Activated CD4-positive, alpha-beta T cell treated with anti-CD3 and anti-CD28 coated beads, Interleukin-2, Interleukin-4, amounts not matched to agents 100 ng/mL and 50 ng/mL, durations not matched to agents 16 hours and 8 hours (primary cell): ENCODE measurements around the gene PARN.
A peak's percentile ranks its signal among the peaks of the same experiment; 100 is the strongest.
"Not testable (repeated sequence)": the region's sequence is repeated elsewhere in the genome, so short reads cannot be mapped to it uniquely, and the experiment has no call there.

Source experiments
- DNase-seq: peaks from one replicate; pipeline ENCODE4 v3.0.0-alpha.2; 2020; ENCODE audit warnings: low spot score

Gene PARN

GRCh38 chr16:14632693-14633569 is 2.9 kb upstream of the PARN start, which contains the start of gene BFAR:
TSS of gene BFAR (plus strand) at chr16:14632951. CDS start at chr16:14644347, 11,396 bp downstream.
- DNase-seq: peak; percentile 99

DNA sequence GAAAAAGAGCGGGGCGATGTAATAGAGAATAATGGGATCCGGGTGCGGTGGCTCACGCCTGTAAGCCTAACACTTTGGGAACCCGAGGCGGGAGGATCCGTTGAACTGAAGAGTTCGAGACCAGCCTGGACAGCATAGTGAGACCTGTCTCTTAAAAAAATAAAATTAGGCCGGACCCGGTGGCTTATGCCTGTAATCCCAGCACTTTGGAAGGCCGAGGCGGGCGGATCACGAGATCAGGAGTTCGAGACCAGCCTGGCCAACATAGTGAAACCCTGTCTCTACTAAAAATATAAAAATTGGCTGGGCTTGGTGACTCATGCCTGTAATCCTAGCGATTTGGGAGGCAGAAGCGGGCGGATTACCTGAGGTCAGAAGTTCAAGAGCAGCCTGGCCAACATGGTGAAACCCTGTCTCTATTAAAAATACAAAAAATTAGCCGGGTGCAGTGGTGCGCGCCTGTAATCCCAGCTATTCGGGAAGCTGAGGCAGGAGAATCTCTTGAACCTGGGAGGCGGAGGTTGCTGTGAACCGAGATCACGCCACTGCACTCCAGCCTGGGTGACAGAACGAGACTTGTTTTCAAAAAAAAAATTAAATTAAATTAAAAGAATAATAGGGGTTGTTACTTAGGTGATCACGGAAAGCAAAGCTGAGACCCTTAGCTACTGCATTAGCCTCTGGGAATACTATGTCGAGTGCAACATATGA is 715 bp upstream of the PARN start:
- not testable (repeated sequence) for DNase-seq

DNA sequence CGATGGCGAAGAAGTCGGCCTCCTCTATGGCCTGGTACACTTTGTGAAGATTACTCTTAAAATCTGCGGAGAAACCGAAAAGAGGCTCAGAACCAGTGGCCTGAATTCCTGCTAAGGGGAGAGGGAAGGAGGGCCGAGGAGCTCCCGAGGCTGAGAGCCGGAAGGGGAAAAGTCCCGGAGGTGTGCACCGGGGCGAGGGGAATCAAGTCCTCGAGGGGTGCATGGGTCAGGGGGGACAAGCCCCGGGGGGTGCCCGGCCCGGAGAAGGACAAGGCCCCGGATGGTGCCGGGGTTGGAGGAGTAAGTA is 495 bp downstream of the PARN start:
- DNase-seq: no peak

DNA sequence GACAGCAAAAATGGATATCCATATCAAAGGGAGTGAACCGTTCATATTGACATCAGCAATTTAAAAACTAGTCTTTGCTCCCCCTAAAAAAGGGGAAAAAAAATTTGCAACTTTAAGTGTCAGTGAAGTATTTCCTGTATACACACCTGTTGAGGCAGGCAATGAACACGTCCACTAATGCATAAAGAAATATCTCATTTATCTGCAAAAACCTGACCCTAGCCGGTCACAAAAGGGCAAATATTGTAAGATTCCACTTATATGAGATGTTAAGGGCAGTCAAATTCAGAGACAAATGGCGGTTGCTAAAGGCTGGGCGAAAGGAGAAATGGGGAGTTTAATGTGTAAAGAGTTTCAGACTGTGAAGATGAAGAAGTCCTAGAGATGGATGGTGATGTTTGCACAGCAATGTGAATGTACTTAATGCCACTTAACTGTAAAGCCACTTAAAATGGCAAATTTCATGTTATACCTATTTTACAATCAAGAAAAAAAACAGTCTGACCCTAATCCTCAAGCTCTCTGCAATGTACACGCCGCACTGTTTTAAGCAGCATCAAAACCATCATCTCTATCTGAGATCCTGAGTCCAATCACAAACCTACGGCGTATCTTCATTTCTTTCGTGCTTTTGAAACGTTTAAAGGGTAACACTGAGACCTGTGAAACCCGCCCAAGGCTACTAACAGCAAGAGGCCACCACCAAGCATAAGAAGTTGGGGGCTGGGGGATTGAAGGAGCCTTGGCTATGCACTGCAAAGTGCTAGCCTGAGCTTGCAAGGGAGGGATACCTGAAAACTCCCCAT is 1.1 kb downstream of the PARN start:
- no peak for DNase-seq

- no peak for DNase-seq
Measured at GRCh38 chr16:14627078-14627477, 3.0 kb downstream of the PARN start.

- DNase-seq: no peak
Measured at GRCh38 chr16:14618566-14618965, 11.5 kb downstream of the PARN start.

DNA sequence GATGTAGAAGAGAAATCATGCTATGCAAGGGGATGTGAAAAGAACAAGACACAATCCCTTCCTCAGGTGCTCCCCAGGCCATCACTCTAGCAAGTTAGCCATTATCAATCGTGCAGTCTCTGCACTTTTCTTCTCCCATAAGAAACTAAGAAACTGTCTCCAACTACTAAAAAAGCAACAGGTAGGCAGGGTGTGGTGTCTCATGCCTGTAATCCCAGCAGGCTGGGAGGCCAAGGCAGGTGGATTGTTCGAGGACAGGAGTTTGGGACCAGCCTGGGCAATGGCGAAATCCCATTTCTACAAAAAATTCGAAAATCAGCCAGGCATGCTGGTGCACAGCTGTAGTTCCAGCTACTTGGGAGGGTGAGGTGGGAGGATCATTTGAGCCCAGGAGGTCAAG is 13.8 kb downstream of the PARN start:
- no peak for DNase-seq

GRCh38 chr16:14613991-14614390 is 16.1 kb downstream of the PARN start:
- DNase-seq: no peak

DNA sequence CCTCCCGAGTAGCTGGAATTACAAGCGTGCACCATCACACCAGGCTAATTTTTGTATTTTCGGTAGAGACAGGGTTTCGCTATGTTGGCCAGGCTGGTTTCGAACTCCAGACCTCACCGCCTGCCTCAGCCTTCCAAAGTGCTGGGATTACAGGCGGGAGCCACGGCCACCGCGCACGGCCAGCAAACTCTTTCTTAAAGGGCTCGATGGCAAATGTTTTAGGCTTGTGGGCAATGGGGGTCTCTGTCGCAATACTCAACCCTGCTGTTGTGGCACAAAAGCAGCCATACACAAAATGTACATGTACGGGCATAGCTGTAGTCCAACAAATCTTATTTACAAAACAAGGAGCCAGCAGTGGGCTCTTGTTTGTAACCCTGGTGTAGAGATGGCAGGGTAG is 18.4 kb downstream of the PARN start:
- DNase-seq: no peak

- DNase-seq: no peak
Measured at GRCh38 chr16:14609716-14610115, 20.3 kb downstream of the PARN start.

DNA sequence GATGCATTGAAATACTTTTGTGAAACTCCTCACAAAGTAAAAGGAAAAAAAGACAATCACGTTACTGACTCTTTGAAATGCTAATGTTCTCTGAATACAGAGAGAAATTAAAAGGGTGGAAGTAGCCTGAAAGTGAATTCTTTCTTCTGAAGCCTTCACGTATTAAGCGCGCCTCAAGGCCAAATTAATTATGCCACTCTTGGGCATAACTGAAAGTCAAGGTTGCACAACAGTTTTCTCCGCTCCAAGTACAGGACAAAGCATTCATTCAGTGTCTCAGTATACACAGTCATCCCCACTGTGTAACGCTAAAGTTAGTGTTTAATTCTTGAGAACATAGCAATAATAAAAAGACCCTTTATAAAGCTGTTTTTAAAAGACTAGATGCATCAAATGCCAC is 21.5 kb downstream of the PARN start:
- no peak for DNase-seq

GRCh38 chr16:14608111-14608566 is 21.9 kb downstream of the PARN start:
- DNase-seq: no peak

DNA sequence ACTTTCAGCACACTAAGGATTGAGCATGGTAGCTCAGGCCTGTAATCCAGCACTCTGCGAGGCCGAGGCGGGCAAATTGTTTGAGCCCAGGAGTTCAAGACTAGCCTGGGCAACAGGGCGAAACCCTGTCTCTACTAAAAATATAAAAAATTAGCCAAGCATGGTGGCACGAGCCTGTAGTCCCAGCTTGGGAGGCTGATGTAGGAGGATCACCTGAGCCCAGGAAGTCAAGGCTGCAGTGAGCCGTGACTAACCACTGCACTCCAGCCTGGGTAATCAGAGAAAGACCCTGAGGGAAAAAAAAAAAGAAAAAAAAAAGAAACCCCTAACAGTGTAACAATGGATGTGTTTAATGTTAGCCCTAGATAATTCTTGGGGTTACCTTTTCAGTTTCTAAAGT is 24.0 kb downstream of the PARN start:
- no peak for DNase-seq

DNA sequence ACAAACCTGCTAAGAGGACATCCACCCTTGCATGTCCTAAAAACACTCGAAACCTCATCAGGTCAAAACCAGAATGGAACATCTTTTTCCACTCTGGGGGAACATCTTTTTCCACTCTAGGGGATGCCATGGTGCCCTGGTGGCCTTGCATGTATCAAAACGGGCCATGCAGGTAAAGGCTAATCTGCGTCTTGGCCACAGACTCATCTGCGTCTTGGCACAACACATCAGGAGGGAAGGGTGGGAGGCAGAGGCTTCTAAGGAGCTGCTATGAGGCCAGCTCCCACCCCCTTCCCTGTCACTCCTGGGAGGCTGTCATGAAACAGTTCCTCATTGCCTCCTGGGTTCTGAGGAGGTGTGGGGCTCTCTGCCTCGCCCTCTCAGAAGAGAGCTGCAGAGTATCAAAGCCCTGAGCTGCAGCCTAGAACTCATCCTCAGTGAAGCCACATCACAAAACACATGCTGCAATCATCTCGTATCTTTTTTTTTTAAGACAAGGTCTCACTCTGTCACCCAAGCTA is 27.6 kb downstream of the PARN start:
- no peak for DNase-seq

GRCh38 chr16:14600164-14600563 is 29.9 kb downstream of the PARN start:
- no peak for DNase-seq

- no peak for DNase-seq
Measured at GRCh38 chr16:14586637-14587305, 43.3 kb downstream of the PARN start.

GRCh38 chr16:14585287-14585686 is 44.8 kb downstream of the PARN start:
- no peak for DNase-seq

DNA sequence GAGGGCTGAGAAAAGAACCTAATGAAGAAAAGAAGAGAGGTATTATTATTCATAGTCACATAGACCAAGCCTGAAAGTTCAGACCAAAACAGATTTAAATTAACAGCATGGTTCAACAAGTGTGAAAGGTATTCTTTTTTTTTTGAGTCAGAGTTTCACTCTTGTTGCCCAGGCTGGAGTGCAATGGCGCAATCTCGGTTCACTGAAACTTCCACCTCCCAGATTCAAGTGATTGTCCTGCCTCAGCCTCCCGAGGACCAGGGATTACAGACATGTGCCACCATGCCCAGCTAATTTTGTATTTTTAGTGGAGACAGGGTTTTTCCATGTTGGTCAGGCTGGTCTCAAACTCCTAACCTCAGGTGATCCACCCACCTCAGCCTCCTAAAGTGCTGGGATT is 49.1 kb downstream of the PARN start:
- DNase-seq: not testable (repeated sequence)

DNA sequence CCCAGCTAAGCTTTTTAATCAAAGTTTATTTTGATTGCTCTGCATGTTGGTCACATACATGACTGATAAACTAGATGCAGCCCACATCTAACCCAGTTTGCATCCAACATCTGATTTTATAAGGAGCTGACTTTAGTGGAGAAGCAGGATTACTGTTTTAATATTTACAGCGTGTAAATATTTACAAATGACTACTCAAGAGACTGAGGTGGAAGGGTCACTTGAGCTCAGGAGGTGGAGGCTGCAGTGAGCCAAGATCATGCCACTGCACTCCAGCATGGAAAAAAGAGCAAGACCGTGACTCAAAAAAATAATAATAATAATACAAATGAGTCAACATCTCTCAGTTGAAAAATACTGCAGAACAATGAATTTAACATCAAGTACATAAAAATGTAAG is 50.8 kb downstream of the PARN start:
- DNase-seq: no peak

DNA sequence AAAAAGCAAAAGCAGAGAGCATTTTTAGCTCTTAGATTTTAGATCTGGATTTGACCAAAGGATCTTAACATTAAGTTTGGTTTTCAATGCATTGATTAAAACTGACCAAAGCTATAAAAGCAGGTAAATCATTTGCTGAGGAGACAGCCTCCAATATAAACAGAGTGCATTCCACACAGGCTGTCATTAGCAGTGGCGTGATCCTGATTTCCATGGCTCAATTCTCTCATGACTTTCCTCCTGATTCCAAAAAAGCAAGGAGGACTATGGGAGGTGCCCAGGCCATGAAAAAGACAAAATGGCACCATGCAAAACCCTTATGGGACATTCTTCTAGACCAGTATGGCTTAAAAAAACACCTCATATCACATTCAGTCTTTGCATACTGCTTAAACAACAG is 53.5 kb downstream of the PARN start:
- DNase-seq: no peak

- DNase-seq: no peak
Measured at GRCh38 chr16:14576069-14576468, 54.0 kb downstream of the PARN start.
